A673 (cell line): ENCODE data around the gene CHKA.

ENCODE experiments used
- EZH2 ChIP-seq: fragments of 200-600 bp; sonication (generic); IDR thresholded peaks from 2 replicates; pipeline ENCODE4 v1.6.1; 2017; ENCODE audit warnings: borderline replicate concordance, low read depth, mild to moderate bottlenecking, mixed read lengths, antibody characterized with exemption, low read length; ENCODE audit not compliant: poor library complexity, severe bottlenecking
- TF ChIP-seq, protein P1 (sequence below): fragments of 300-800, 200-600 bp; sonication (generic); conservative IDR thresholded peaks from 2 replicates; pipeline ENCODE4 v1.5.1; 2017; ENCODE audit warnings: low read depth, mild to moderate bottlenecking, antibody characterized with exemption, low read length, moderate library complexity, mixed read lengths

DNA sequence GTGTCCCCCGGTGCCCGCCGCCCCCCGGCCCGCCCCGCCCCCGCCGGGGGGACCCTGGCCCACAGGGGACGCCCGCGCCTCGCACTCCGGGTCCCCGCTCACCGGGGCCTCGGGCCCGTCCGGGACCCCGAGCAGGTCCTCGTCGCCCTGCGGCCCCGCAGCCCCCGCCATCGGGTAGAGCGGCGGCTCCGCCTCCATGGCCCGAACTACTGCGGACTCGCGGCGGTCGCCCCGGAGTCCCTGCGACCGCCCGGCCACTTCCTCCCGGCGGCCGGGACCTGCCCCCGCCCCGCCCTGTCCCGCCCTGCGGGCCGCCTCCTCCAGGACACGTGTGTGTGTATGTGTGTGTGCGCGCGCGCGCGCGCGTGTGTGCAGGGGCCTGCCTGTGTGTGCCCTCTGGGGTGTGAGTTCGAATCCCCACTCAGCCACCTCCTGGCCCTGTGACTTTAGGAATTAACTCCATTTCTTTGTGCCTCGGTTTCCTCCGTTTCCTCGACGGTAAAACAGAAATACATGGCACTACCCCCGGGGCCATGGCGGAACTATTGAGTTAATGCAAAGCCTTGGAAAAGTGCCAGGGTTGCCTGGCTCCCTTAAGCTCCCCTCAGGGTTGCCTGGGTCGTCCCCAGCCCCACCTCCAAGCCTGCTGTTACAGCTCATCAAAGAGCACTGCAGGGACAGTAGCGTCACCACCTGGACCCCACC, 117.2 kb downstream of the CHKA start, which contains the start of gene UNC93B1:
- TF ChIP-seq, protein P1, sequence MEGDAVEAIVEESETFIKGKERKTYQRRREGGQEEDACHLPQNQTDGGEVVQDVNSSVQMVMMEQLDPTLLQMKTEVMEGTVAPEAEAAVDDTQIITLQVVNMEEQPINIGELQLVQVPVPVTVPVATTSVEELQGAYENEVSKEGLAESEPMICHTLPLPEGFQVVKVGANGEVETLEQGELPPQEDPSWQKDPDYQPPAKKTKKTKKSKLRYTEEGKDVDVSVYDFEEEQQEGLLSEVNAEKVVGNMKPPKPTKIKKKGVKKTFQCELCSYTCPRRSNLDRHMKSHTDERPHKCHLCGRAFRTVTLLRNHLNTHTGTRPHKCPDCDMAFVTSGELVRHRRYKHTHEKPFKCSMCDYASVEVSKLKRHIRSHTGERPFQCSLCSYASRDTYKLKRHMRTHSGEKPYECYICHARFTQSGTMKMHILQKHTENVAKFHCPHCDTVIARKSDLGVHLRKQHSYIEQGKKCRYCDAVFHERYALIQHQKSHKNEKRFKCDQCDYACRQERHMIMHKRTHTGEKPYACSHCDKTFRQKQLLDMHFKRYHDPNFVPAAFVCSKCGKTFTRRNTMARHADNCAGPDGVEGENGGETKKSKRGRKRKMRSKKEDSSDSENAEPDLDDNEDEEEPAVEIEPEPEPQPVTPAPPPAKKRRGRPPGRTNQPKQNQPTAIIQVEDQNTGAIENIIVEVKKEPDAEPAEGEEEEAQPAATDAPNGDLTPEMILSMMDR, result no peak
- TF ChIP-seq EZH2, result no peak
